HG03342 (cell line): ENCODE results near the gene ZFC3H1.
"Not testable (repeated sequence)": the region's sequence is repeated elsewhere in the genome, so short reads cannot be mapped to it uniquely, and the experiment has no call there.

Experiments used
- ATAC-seq: cut with Tn5 transposase; IDR thresholded peaks from one replicate; pipeline ENCODE4 v1.9.1; 2021; ENCODE audit warnings: mild to moderate bottlenecking, moderate library complexity; ENCODE audit not compliant: unreplicated experiment

Gene ZFC3H1

DNA sequence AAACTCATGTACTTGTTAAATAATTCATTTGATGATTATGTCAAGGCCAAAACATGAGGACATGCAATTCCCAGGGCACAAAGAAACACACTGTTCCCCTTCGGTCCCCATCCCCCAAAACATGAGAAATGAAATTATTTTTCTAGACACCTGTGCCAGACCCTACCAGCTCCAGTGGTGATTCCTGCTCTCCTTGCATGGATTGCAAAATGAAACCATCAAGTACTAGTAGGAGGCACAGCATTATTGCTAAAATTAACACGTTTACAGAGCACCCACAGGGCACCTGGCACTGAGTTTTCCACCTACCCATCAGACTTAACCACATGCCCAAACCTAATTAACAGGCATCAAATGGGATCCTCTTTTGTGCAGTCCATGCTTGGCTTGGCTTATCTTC is 76.6 kb downstream of the ZFC3H1 start:
- ATAC-seq, result no peak

GRCh38 chr12:71585218-71585617 is 78.4 kb downstream of the ZFC3H1 start:
- no peak for ATAC-seq

- no peak for ATAC-seq
Measured at GRCh38 chr12:71584356-71584755, 79.3 kb downstream of the ZFC3H1 start.

- no peak for ATAC-seq
Measured at GRCh38 chr12:71582925-71583324, 80.7 kb downstream of the ZFC3H1 start.

- ATAC-seq, result no peak
Measured at GRCh38 chr12:71581206-71581605, 82.4 kb downstream of the ZFC3H1 start.

DNA sequence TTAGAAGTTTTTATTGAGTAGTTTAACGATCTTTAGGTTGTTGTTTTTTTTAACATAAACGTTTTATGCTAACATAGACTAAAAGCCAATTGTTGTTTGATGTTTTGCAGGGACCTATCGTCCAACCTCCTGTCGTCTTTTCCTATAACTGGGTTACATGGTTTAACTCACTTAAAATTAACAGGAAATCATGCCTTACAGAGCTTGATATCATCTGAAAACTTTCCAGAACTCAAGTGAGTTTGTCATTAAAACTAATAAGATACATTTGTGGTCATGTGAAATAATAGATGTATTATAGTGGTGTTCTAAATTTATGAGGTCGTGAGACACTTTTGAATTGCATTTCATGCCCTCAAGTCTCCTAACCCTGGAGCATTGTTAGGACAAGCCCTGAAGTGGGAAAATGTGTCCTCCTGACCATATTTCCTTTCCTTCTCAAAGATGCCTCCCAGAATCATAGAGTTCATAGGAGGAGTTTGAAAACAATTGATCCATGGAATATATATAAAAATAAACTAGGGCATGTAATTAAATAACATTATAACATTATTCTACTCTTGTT is 84.9 kb downstream of the ZFC3H1 start:
- ATAC-seq, result no peak

DNA sequence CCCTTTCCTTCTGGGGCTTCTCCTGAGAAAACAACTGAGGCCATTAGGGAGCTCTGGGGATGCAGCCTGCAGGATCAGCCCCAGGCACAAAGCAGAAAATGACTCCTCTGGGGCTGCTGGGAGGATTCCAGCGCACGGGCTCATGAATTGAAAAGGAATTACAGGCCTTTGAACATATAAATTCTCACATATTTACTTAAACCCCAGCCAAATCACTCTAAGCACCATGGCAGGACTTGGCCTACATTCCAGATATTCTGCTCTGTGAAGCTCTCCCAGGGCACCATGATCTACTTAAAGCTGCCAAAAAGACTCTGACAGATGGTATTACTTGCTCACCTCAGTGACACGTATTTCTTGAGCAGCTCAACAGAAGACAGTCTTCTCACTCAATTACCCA is 87.2 kb downstream of the ZFC3H1 start:
- no peak for ATAC-seq

DNA sequence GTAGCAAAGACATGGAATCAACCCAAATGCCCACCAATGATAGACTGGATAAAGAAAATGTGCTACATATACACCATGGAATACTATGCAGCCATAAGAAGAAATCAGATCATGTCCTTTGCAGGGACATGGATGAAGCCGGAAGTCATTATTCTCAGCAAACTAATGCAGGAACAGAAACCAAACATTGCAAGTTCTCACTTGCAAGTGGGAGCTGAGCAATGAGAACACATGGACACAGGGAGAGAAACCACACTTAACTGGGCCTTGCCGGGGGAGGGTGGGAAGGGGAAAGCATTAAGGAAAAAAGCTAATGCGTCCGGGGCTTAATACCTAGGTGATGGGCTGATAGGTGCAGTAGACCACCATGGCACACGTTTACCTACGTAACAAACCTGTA is 93.8 kb downstream of the ZFC3H1 start:
- ATAC-seq, result not testable (repeated sequence)

DNA sequence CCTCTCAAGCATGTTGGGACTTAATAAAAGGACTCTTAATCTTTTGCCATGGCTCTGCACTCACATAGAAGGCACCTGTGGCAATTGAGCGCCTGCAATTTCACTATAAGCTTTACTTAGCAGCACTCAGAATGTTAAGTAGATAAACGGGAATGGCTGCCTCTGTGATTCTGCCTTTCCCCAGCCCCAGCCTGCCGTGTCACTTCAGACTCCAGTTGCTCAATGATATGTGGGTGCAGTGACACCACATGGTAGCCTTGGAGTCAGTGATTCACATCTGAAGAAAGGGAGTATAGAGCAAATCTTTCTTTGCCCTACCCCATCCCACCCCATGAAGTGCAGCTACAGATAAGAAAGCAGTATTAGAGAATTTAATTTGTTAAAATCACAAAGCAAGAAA is 96.1 kb downstream of the ZFC3H1 start:
- ATAC-seq, result no peak

DNA sequence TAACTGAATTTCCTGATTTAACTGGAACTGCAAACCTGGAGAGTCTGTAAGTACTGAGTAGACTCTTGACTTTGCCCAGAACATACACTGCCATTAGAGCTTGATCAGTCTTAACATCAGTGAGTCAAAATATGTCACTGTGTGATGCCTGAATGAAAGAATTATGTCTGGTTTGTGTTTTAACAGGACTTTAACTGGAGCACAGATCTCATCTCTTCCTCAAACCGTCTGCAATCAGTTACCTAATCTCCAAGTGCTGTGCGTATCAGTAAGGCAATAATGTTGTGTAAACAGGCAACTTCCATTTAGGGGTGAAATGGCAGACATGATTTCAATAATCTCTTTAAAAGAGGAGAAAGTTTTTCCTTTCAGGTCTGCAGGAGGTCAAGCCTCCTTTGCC is 97.0 kb downstream of the ZFC3H1 start:
- no peak for ATAC-seq

DNA sequence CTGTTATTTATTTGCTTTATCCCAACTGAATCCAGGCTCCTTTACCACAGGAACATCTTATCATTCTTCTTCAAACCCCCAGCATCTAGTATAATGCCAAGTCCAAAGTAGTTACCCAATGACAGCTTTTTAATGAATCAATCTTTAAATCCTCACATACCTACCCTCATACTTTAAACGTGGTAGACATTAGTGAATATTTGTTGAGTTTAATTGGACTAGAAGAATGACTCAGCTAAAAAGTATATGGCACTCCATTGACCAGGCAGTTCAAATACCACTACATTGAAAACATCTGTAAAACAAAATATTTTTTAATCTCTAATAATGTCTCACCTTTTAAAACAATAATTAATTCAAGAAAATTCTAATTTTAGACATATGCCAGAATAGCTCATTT is 98.1 kb downstream of the ZFC3H1 start:
- no peak for ATAC-seq

DNA sequence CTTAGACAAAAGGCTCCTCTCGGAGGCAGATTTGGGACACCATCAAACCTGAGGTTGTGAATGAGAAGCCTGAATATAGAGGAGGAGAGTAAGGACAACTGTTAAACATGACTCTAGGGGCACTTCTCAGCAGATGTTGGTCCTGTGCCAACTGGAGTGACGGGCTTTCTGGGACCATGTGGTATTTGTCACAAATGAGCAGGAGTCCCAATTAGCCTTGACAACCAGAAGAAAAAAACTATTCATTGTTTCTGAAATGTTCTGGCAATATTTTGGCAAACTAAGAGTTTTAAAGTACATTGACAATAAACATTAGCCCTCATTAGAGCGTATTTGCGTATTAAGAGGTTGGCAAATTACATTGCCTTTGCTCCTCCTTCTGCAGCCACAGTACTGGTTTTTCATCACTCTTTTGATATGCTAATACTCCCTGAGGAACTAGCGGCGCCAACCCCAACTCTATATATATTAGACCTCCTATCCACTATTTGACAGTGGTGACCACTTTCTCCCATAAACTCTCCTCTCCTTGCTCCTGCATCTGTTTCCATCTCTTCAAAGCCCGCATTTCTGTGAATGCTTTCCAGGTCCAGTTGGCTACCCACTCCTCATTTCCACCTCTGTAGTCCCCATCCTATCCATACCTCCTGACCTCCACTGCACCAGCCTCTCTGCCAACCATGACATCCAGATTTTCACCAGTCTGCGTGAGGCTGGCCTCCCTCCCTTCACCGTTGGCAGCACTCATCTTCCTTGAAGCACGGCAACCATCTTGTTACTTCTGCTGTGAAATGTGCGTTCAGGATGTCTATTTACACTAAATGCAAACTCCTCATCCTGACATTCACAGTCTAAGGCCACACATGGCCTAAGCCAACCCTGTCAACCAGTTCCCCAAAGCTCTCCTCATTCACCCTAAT is 100.7 kb downstream of the ZFC3H1 start:
- no peak for ATAC-seq
